Placental pericyte (primary cell): Measurements from ENCODE around the gene SNRPB. TPM values are rescaled to one million over a fixed set of nuclear protein-coding genes. Genes with fewer than 3 reads are reported as not detected.

ENCODE experiments used
- small RNA-seq: library from RNA; depleted of rRNA; stranded (forward); fragments of <200 nt; gene quantifications from one replicate; pipeline ENCODE3, GENCODE V24; 2012; ENCODE audit warnings: low replicate concordance
- total RNA-seq: library from RNA; depleted of rRNA; stranded (reverse); fragments of >200 nt; gene quantifications from 2 replicates; pipeline ENCODE4 v1.2.3, GENCODE V29; 2012

The SNRPB gene
- total RNA-seq = 117 and 242 TPM in 2 replicates

GRCh38 chr20:2470423-2471193, at the start of gene SNRPB:
SNRPB (minus strand) TSS chr20:2470789; CDS start chr20:2470690, 99 bp downstream.

GRCh38 chr20:2508631-2509467, 38.3 kb upstream of the SNRPB start, which contains the start of gene ZNF343:
ZNF343 (minus strand) TSS chr20:2508915; CDS start chr20:2493895, 15,020 bp downstream.

Small RNA genes within 50 kb of the gene (small RNA-seq; reads per million reads assigned to genes)
- not detected for gene RF00019

Other genes with a start within 250 kb of the SNRPB start
- gene TGM3, start 174.8 kb downstream of the SNRPB start, total RNA-seq = not detected in 2 replicates
- not detected in 2 replicates for gene TGM6, start 89.9 kb downstream of the SNRPB start, total RNA-seq
- gene ZNF343, start 38.1 kb upstream of the SNRPB start, total RNA-seq = 7.7 and 13.9 TPM in 2 replicates
- not detected in 2 replicates for gene TMC2, start 65.8 kb upstream of the SNRPB start, total RNA-seq
- 148 and 182 TPM in 2 replicates for gene NOP56, start 181.8 kb upstream of the SNRPB start, total RNA-seq
- 98.4 and 113 TPM in 2 replicates for gene IDH3B, start 193.4 kb upstream of the SNRPB start, total RNA-seq
- gene EBF4, start 222.0 kb upstream of the SNRPB start, total RNA-seq = 1.0 and 1.1 TPM in 2 replicates